HepG2 (cell line): ENCODE data around the gene GAL3ST1. TPM values are rescaled to one million over a fixed set of nuclear protein-coding genes. Genes with fewer than 3 reads are reported as not detected.

Source experiments
- AFF4 ChIP-seq: sonication (generic); formaldehyde crosslinking; IDR thresholded peaks from 2 replicates; pipeline ENCODE4 v1.4.0; 2020; ENCODE audit warnings: missing genetic modification reagents
- AKAP8 ChIP-seq: sonication (generic); formaldehyde crosslinking; IDR thresholded peaks from 2 replicates; pipeline ENCODE4 v1.5.1; 2020; ENCODE audit warnings: mild to moderate bottlenecking, missing genetic modification reagents
- HNRNPUL1 ChIP-seq: fragments of 200-400 bp; formaldehyde crosslinking; IDR thresholded peaks from 2 replicates; pipeline ENCODE4 v1.6.1; 2017; ENCODE audit warnings: low read depth, mild to moderate bottlenecking, low read length, moderate library complexity
- HOXA3 ChIP-seq: sonication (generic); formaldehyde crosslinking; IDR thresholded peaks from 2 replicates; pipeline ENCODE4 v1.5.0; 2020; ENCODE audit warnings: missing genetic modification reagents
- MBD4 ChIP-seq: IDR thresholded peaks from 2 replicates; pipeline ENCODE4 v1.6.1; 2012; ENCODE audit warnings: low read length, inconsistent platforms, borderline replicate concordance
- MNT ChIP-seq: fragments of 450-650 bp; IDR thresholded peaks from 2 replicates; pipeline ENCODE4 v1.6.1; 2016
- NBN ChIP-seq: fragments of 450-650 bp; conservative IDR thresholded peaks from 2 replicates; pipeline ENCODE4 v1.6.1; 2017
- U2AF2 ChIP-seq: fragments of 200-400 bp; formaldehyde crosslinking; IDR thresholded peaks from 2 replicates; pipeline ENCODE4 v1.6.1; 2017; ENCODE audit warnings: low read depth, mild to moderate bottlenecking, low read length
- ZHX2 ChIP-seq, 2 experiments: sonication (generic) in 1 of 2; formaldehyde crosslinking in 1 of 2; IDR thresholded peaks; 2 replicates each; pipeline versions ENCODE4 v1.6.1 to v1.9.0; 2014 to 2022; ENCODE audit warnings: antibody characterized with exemption in 1 of 2, borderline replicate concordance in 1 of 2, inconsistent platforms in 1 of 2, low read depth in 1 of 2, missing genetic modification reagents in 1 of 2
- ZNF143 ChIP-seq: sonication (generic); formaldehyde crosslinking; IDR thresholded peaks from 2 replicates; pipeline ENCODE4 v1.4.0; 2020; ENCODE audit warnings: missing genetic modification reagents
- ZNF292 ChIP-seq: sonication (generic); formaldehyde crosslinking; IDR thresholded peaks from 2 replicates; pipeline ENCODE4 v1.8.1; 2022; ENCODE audit warnings: mild to moderate bottlenecking, low read depth, missing genetic modification reagents, borderline replicate concordance
- ZNF317 ChIP-seq: sonication (generic); formaldehyde crosslinking; IDR thresholded peaks from 2 replicates; pipeline ENCODE4 v1.5.0; 2020; ENCODE audit warnings: mild to moderate bottlenecking, missing genetic modification reagents
- ZNF629 ChIP-seq: sonication (generic); formaldehyde crosslinking; conservative IDR thresholded peaks from 2 replicates; pipeline ENCODE4 v1.5.0; 2020; ENCODE audit warnings: missing genetic modification reagents
- ZNF782 ChIP-seq: sonication (generic); formaldehyde crosslinking; IDR thresholded peaks from 2 replicates; pipeline ENCODE4 v1.4.0; 2020; ENCODE audit warnings: missing genetic modification reagents, mild to moderate bottlenecking, borderline replicate concordance
- ZSCAN21 ChIP-seq: sonication (generic); formaldehyde crosslinking; IDR thresholded peaks from 2 replicates; pipeline ENCODE4 v1.8.0; 2022; ENCODE audit warnings: mild to moderate bottlenecking, missing genetic modification reagents, moderate library complexity, borderline replicate concordance
- polyA plus RNA-seq, 8 experiments: library from polyadenylated mRNA; depleted of rRNA in 3 of 8; stranded (reverse) in 7 of 8; unstranded in 1 of 8; fragments of >200 nt; fragmentation: Illumina TruSeq in 4 of 8; extraction: Trizol in 4 of 8; gene quantifications; 2 replicates each; pipeline versions ENCODE4 v1.2.1 to v1.2.3, GENCODE V29; 2011 to 2016; ENCODE audit warnings: low read depth in 4 of 8, missing spikeins in 1 of 8, mixed read lengths in 1 of 8; ENCODE audit not compliant: insufficient read depth in 1 of 8
- total RNA-seq, 5 experiments: library from RNA; depleted of rRNA; stranded (reverse); fragments of >200 nt; fragmentation: Illumina TruSeq; extraction: Trizol; gene quantifications; 2 replicates each; pipeline ENCODE4 v1.2.3, GENCODE V29; 2016; ENCODE audit warnings: low read depth in 1 of 5

The GAL3ST1 gene
- total and polyA plus RNA-seq, 2 of the 13 experiments (the other 11 are each of a cell fraction or from before 2014, with no cell fraction given), result 4.4 to 14.7 TPM

DNA sequence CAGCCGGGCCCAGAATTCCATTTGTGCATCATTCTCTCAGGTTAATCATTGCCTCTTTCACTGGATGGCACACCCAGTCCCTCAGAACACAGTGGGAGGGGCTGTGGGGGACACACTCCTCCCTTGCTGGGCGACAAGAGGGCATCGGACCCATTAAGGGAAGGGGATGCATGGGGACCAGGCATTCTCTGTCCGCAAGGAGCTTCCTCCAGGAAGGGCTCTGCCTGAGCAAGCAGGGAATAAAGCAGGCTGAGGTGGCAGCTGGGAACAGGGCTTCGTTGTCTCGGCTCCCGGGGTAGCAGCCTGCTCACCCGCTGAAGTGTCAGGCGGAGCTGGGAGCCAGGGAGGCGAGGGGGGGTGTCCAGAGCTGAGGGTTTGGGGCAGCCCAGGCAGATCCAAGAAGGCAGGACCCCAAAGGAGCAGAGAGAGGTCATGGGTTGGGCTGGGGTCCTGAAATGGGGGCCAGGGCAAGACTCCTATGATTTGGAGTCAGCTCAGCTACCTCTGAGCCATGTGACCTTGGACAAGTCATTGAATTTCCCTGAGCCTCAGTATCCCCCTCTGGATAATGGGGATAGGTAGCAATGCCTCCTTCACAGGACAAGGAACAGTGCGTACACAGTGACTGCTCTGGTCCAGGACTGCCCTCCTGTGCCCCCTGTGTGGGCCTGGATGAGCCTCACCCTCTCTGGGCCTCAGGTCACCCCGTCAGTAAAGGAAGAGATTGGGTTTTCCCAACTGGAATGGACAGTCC is 1.4 kb downstream of the GAL3ST1 start (continued):
- TF ChIP-seq ZHX2 (IDR thresholded peaks at IDR 0.05; ENCODE audit: low read depth) (no peak), ZHX2 (CRISPR knock-in tag; IDR thresholded peaks at IDR 0.05; ENCODE audit: borderline replicate concordance) (no peak), NBN (no peak), AFF4 (CRISPR knock-in tag) (no peak), U2AF2 (no peak), HNRNPUL1 (no peak), AKAP8 (CRISPR knock-in tag) (no peak), ZNF629 (CRISPR knock-in tag) (peak; percentile 77), ZSCAN21 (no peak), MNT (no peak), ZNF292 (peak; percentile 59; the same call in 1 of the 2 replicates), HOXA3 (CRISPR knock-in tag) (no peak), ZNF143 (CRISPR knock-in tag) (no peak), ZNF317 (no peak), MBD4 (no peak), ZNF782 (no peak)
